KMS-11 (cell line): ENCODE data around the gene PDCD1LG2.

Source experiments
- H2AFZ ChIP-seq: fragments of 200-600 bp; sonication (generic); 2 replicates; pipeline ENCODE4 v1.6.1; 2016; ENCODE audit warnings: antibody characterized with exemption, mixed run types, low read depth
- H3K27ac ChIP-seq: fragments of 200-600 bp; sonication (generic); 2 replicates; pipeline ENCODE4 v1.6.1; 2016; ENCODE audit warnings: mild to moderate bottlenecking, mixed run types
- H3K27me3 ChIP-seq: fragments of 200-600 bp; sonication (generic); 2 replicates; pipeline ENCODE4 v1.6.1; 2017; ENCODE audit warnings: mild to moderate bottlenecking, low read depth, mixed run types, moderate library complexity; ENCODE audit not compliant: insufficient read depth
- H3K36me3 ChIP-seq: fragments of 200-600 bp; sonication (generic); 2 replicates; pipeline ENCODE4 v1.6.1; 2017; ENCODE audit warnings: mild to moderate bottlenecking, mixed run types; ENCODE audit not compliant: insufficient read depth
- H3K4me1 ChIP-seq: fragments of 200-600 bp; sonication (generic); 2 replicates; pipeline ENCODE4 v1.6.1; 2016; ENCODE audit warnings: mild to moderate bottlenecking, low read depth, mixed run types; ENCODE audit not compliant: poor library complexity, severe bottlenecking
- H3K4me2 ChIP-seq: fragments of 200-600 bp; sonication (generic); 2 replicates; pipeline ENCODE4 v1.7.0; 2016; ENCODE audit warnings: mild to moderate bottlenecking, mixed run types
- H3K4me3 ChIP-seq: fragments of 200-600 bp; sonication (generic); IDR thresholded peaks from 2 replicates; pipeline ENCODE4 v1.6.1; 2017; ENCODE audit warnings: low read depth, low read length, mixed read lengths; ENCODE audit not compliant: insufficient read depth
- H3K79me2 ChIP-seq: fragments of 200-600 bp; sonication (generic); 2 replicates; pipeline ENCODE4 v1.6.1; 2016; ENCODE audit warnings: low read depth, mixed run types; ENCODE audit not compliant: insufficient read depth
- H3K9ac ChIP-seq: fragments of 200-600 bp; sonication (generic); 2 replicates; pipeline ENCODE4 v1.6.1; 2016; ENCODE audit warnings: mild to moderate bottlenecking, mixed run types
- H4K20me1 ChIP-seq: fragments of 200-600 bp; sonication (generic); 2 replicates; pipeline ENCODE4 v1.6.1; 2016; ENCODE audit warnings: mild to moderate bottlenecking, mixed run types; ENCODE audit not compliant: insufficient read depth
- TF ChIP-seq, protein P1 (sequence below): fragments of 200-600 bp; sonication (generic); conservative IDR thresholded peaks from 2 replicates; pipeline ENCODE4 v1.6.1; 2017; ENCODE audit warnings: low read depth, mild to moderate bottlenecking, antibody characterized with exemption, low read length, moderate library complexity, mixed read lengths

Gene PDCD1LG2

DNA sequence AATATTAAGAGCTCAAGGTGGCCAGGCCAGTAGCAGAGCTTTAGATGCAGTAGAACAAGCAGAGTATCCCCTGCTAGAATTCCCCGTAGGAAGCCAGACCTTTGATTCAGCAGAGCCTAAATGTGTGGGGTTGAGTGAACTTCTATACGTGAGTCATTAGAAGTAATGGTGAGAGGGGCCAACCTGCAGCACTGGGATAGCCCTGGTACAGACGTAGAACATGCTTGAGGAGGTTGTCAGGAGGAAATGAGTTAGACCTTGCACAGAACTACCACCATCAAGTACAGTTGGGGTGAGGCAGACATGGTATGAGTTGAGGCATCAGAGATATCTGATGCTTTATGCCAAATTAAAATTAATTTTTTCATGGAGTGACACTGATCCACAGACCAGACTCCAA, 42.0 kb downstream of the PDCD1LG2 start:
- Histone ChIP-seq H3K27ac (no peak overlapping the region), H3K4me2 (no peak overlapping the region), H3K4me1 (peaks cover 8% of the 10 kb centered on the region), H4K20me1 (no peaks in the 10 kb centered on the region), H3K27me3 (no peaks in the 10 kb centered on the region), H3K36me3 (no peaks in the 10 kb centered on the region), H3K4me3 (no peak overlapping the region), H3K79me2 (no peaks in the 10 kb centered on the region), H2AFZ (no peak overlapping the region), H3K9ac (no peak overlapping the region)
- TF ChIP-seq, protein P1, sequence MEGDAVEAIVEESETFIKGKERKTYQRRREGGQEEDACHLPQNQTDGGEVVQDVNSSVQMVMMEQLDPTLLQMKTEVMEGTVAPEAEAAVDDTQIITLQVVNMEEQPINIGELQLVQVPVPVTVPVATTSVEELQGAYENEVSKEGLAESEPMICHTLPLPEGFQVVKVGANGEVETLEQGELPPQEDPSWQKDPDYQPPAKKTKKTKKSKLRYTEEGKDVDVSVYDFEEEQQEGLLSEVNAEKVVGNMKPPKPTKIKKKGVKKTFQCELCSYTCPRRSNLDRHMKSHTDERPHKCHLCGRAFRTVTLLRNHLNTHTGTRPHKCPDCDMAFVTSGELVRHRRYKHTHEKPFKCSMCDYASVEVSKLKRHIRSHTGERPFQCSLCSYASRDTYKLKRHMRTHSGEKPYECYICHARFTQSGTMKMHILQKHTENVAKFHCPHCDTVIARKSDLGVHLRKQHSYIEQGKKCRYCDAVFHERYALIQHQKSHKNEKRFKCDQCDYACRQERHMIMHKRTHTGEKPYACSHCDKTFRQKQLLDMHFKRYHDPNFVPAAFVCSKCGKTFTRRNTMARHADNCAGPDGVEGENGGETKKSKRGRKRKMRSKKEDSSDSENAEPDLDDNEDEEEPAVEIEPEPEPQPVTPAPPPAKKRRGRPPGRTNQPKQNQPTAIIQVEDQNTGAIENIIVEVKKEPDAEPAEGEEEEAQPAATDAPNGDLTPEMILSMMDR = no peak

DNA sequence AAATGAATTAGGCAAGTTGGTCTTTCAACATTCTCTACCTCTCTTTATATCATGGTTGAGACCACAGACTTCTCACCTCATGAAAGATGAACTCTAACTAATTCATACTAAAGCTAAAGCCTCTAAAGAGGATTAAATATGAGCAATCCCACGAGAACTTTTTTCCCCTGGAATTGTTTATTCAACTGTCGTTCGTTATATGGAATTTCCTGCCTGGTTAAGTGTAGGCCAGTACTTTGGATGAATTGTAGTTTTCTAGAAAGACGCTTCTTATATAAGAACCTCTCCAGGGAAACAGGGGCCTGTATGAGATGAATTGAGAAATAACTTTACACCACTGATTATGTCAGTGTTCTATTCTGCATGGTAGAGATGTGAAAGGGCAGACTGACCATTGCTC, 42.9 kb downstream of the PDCD1LG2 start:
- Histone ChIP-seq H3K36me3 (no peaks in the 10 kb centered on the region), H3K4me1 (peaks cover 17% of the 10 kb centered on the region), H3K27me3 (no peaks in the 10 kb centered on the region), H3K27ac (no peak overlapping the region), H4K20me1 (no peaks in the 10 kb centered on the region), H2AFZ (no peak overlapping the region), H3K9ac (no peak overlapping the region), H3K4me3 (no peak overlapping the region), H3K79me2 (no peaks in the 10 kb centered on the region), H3K4me2 (no peak overlapping the region)
- TF ChIP-seq, protein P1 = no peak

DNA sequence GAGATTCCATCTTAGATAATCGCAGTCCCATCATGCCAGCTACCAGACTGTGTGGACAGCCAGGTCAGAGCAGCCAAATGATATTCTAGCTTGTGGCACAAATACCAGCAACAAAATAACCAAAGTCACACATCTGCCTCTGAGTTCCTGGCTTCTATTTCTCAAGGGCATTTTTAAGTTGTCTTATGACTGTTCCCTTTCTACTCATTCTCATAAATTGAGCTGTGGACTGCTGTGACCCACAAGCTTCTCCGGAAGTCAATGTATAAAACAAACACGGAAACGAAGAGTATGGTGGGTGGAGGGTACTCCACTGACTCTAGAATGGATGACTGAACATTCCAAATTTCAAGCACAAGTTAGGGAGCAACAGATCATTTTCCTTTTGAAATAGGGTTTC, 43.9 kb downstream of the PDCD1LG2 start:
- H3K4me1 ChIP-seq = peaks cover 26% of the 10 kb centered on the region
- H3K4me2 ChIP-seq = no peak overlapping the region
- H2AFZ ChIP-seq = no peak overlapping the region
- H3K27ac ChIP-seq = no peak overlapping the region
- no peaks in the 10 kb centered on the region for H3K27me3 ChIP-seq
- no peaks in the 10 kb centered on the region for H3K79me2 ChIP-seq
- no peak overlapping the region for H3K4me3 ChIP-seq
- no peaks in the 10 kb centered on the region for H3K36me3 ChIP-seq
- no peak overlapping the region for H3K9ac ChIP-seq
- no peaks in the 10 kb centered on the region for H4K20me1 ChIP-seq
- TF ChIP-seq, protein P1 = no peak

DNA sequence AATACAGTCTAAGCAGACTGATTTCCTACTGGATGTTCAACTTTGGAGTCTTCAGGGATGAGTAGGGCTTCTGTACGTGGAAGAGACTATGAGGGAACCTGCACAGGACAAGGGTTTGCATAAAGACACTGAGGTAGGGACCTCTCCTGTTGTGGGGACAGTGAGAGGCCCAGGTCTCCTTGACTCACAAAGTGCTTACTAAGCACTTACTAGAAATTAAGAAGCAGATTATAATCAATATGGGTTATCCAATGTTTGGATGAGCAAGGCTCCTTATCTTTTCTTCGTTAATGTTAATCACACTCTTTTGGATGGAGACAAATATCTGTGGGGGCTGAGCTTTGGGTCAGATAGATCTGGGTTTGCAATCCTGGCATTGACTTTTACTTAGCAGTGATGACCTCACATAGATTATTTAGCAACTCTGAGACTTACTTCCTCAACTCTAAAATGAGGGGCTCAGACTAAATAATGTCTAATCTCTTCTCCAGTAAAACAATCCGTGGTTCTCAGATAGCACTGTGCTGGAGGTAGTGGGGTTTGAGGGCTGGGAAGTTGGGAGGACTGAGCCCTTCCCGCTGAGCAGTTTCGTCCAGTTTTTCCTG, 45.9 kb downstream of the PDCD1LG2 start:
- H2AFZ ChIP-seq = no peak overlapping the region
- H3K4me3 ChIP-seq = no peak overlapping the region
- no peaks in the 10 kb centered on the region for H3K36me3 ChIP-seq
- H3K27me3 ChIP-seq = no peaks in the 10 kb centered on the region
- TF ChIP-seq, protein P1 = no peak
- H3K27ac ChIP-seq = no peak overlapping the region
- no peaks in the 10 kb centered on the region for H3K79me2 ChIP-seq
- no peaks in the 10 kb centered on the region for H4K20me1 ChIP-seq
- H3K9ac ChIP-seq = no peak overlapping the region
- H3K4me2 ChIP-seq = no peak overlapping the region
- H3K4me1 ChIP-seq = peaks cover 19% of the 10 kb centered on the region
